ENCODE measurements around the gene INAFM2. TPM values are rescaled to one million over a fixed set of nuclear protein-coding genes. Genes with fewer than 3 reads are reported as not detected.
A peak's percentile ranks its signal among the peaks of the same experiment; 100 is the strongest.

The INAFM2 gene
- total RNA-seq, 1 donor from 2014 or later, result 23.6 TPM

GRCh38 chr15:40344217-40344616 lies 20.7 kb downstream of the INAFM2 start:
- peaks cover 12% of the 10 kb centered on the region for H3K4me1 Mint-ChIP-seq (ENCODE audit: unreplicated experiment)

GRCh38 chr15:40344631-40345120 lies 21.2 kb downstream of the INAFM2 start:
- TF ChIP-seq CTCF (conservative IDR thresholded peaks at IDR 0.05), result peak; percentile 80
- no peaks in the 10 kb centered on the region for H3K36me3 Mint-ChIP-seq
- H3K9me3 Mint-ChIP-seq, result no peaks in the 10 kb centered on the region
- peaks cover 12% of the 10 kb centered on the region for H3K4me1 Mint-ChIP-seq (ENCODE audit: unreplicated experiment)
- H3K27me3 Mint-ChIP-seq, result no peaks in the 10 kb centered on the region
- no peak overlapping the region for H3K4me3 Mint-ChIP-seq
- peak; percentile 66 for DNase-seq (ENCODE audit: extremely low spot score, unreplicated experiment)
- H3K27ac Mint-ChIP-seq, result no peak overlapping the region

More at GRCh38 chr15:40344217-40344616, 20.7 kb downstream of the INAFM2 start:
- H3K4me3 Mint-ChIP-seq, result no peak overlapping the region
- no peaks in the 10 kb centered on the region for H3K9me3 Mint-ChIP-seq
- no peaks in the 10 kb centered on the region for H3K27me3 Mint-ChIP-seq
- no peak for DNase-seq (ENCODE audit: extremely low spot score, unreplicated experiment)
- H3K27ac Mint-ChIP-seq, result no peak overlapping the region
- H3K36me3 Mint-ChIP-seq, result no peaks in the 10 kb centered on the region
- no peak for TF ChIP-seq CTCF (conservative IDR thresholded peaks at IDR 0.05)

- peak; percentile 61 for DNase-seq (ENCODE audit: extremely low spot score, unreplicated experiment)
- peaks cover 3% of the 10 kb centered on the region for H3K27me3 Mint-ChIP-seq
- no peaks in the 10 kb centered on the region for H3K9me3 Mint-ChIP-seq
- no peak for TF ChIP-seq CTCF (conservative IDR thresholded peaks at IDR 0.05)
- H3K4me3 Mint-ChIP-seq, result no peak overlapping the region
- H3K27ac Mint-ChIP-seq, result no peak overlapping the region
- peaks cover 9% of the 10 kb centered on the region for H3K4me1 Mint-ChIP-seq (ENCODE audit: unreplicated experiment)
- H3K36me3 Mint-ChIP-seq, result no peaks in the 10 kb centered on the region
These were observed 21.9 kb downstream of the INAFM2 start for GRCh38 chr15:40345225-40345866.

GRCh38 chr15:40345867-40346578 lies 22.5 kb downstream of the INAFM2 start:
- DNase-seq (ENCODE audit: extremely low spot score, unreplicated experiment), result peak; percentile 64
- H3K4me1 Mint-ChIP-seq (ENCODE audit: unreplicated experiment), result peaks cover 8% of the 10 kb centered on the region
- H3K27ac Mint-ChIP-seq, result no peak overlapping the region
- H3K4me3 Mint-ChIP-seq, result no peak overlapping the region
- H3K27me3 Mint-ChIP-seq, result peaks cover 3% of the 10 kb centered on the region
- no peak for TF ChIP-seq CTCF (conservative IDR thresholded peaks at IDR 0.05)
- no peaks in the 10 kb centered on the region for H3K9me3 Mint-ChIP-seq
- no peaks in the 10 kb centered on the region for H3K36me3 Mint-ChIP-seq

GRCh38 chr15:40346579-40347558 lies 23.4 kb downstream of the INAFM2 start:
- H3K9me3 Mint-ChIP-seq, result no peaks in the 10 kb centered on the region
- peaks cover 4% of the 10 kb centered on the region for H3K4me1 Mint-ChIP-seq (ENCODE audit: unreplicated experiment)
- no peak for DNase-seq (ENCODE audit: extremely low spot score, unreplicated experiment)
- no peaks in the 10 kb centered on the region for H3K36me3 Mint-ChIP-seq
- H3K27me3 Mint-ChIP-seq, result peaks cover 3% of the 10 kb centered on the region
- TF ChIP-seq CTCF (conservative IDR thresholded peaks at IDR 0.05), result no peak
- no peak overlapping the region for H3K27ac Mint-ChIP-seq
- H3K4me3 Mint-ChIP-seq, result no peak overlapping the region

Data from type B pancreatic cell (in vitro differentiated cells).